Ovary (tissue), 9 donors: Measurements from ENCODE around the gene ATP5F1A. TPM values are rescaled to one million over a fixed set of nuclear protein-coding genes. Genes with fewer than 3 reads are reported as not detected.

Experiments used
- DNase-seq, 5 donors: peaks; one replicate each; pipeline ENCODE4 v3.0.0-alpha.2; 2019 to 2020
- H3K27ac ChIP-seq, 2 donors: fragments of 200-600 bp; one replicate each; pipeline versions ENCODE4 v1.5.1 to v1.8.0; 2019 to 2022
- H3K27me3 ChIP-seq: fragments of 200-600 bp; one replicate; pipeline ENCODE4 v1.8.0; 2022
- H3K36me3 ChIP-seq: fragments of 200-600 bp; sonication (generic); one replicate; pipeline ENCODE4 v1.5.1; 2019
- H3K4me1 ChIP-seq: one replicate; pipeline ENCODE4 v1.8.1; 2013; ENCODE audit warnings: mild to moderate bottlenecking, moderate library complexity; ENCODE audit not compliant: insufficient read depth
- H3K4me3 ChIP-seq: fragments of 200-600 bp; sonication (generic); one replicate; pipeline ENCODE4 v1.5.1; 2017
- H3K9me3 ChIP-seq, 2 donors: fragments of 200-600 bp in 1 of 2; sonication (generic) in 1 of 2; one replicate each; pipeline versions ENCODE4 v1.5.1 to v1.8.1; 2013 to 2019; ENCODE audit warnings: mild to moderate bottlenecking in 1 of 2, moderate library complexity in 1 of 2
- EP300 ChIP-seq: sonication (generic); formaldehyde crosslinking; IDR thresholded peaks from one replicate; pipeline ENCODE4 v1.6.1; 2017; ENCODE audit warnings: antibody characterized with exemption
- POLR2A ChIP-seq: fragments of 450-650 bp; IDR thresholded peaks from one replicate; pipeline ENCODE4 v1.6.1; 2017; ENCODE audit warnings: antibody characterized with exemption, mild to moderate bottlenecking, moderate library complexity
- WGBS, 3 donors: extraction: QIAGEN DNeasy Blood & Tissue Kit in 1 of 3; methylation state at CpG; one replicate each; pipeline versions ENCODE4 v1.1.5 to v1.1.7; 2013 to 2017; 5-methylcytosine and 5-hydroxymethylcytosine counted together
- intact Hi-C, 4 donors: fragments of 100-400 bp; cut with DNase I; formaldehyde crosslinking; loops; one replicate each; pipeline versions ENCODE4 v1.11.0 to v1.15.1; 2022 to 2023
- polyA plus RNA-seq, 2 donors: library from polyadenylated mRNA; stranded (reverse); fragments of 200-250 nt in 1 of 2; fragments of 350-450 nt in 1 of 2; fragmentation: Illumina TruSeq in 1 of 2; extraction: RNeasy Lipid Tissue Mini Kit (QIAGEN cat#74804) in 1 of 2; gene quantifications; one replicate each; pipeline ENCODE4 v1.2.3, GENCODE V29; 2013 to 2014
- small RNA-seq: library from RNA; depleted of rRNA; stranded (forward); fragments of <200 nt; gene quantifications from one replicate; pipeline ENCODE3, GENCODE V24; 2016
- total RNA-seq, 7 donors: library from RNA; depleted of rRNA in 2 of 7; stranded (reverse); fragments of >200 nt in 2 of 7; fragmentation: NEBNext Ultra II Directional in 3 of 7; extraction: Animal tissue kit (Norgen Biotek cat#: 25700) in 3 of 7; gene quantifications; one replicate each; pipeline versions ENCODE4 v1.1.0 to v1.2.4, GENCODE V29; 2016 to 2023
- TF ChIP-seq, protein P1 (sequence below), 3 donors: fragments of 450-650 bp in 2 of 3; fragments of 200-600 bp in 1 of 3; IDR thresholded peaks; one replicate each; pipeline versions ENCODE4 v1.5.1 to v1.8.0; 2016 to 2022; ENCODE audit warnings: antibody characterized with exemption in 3 of 3, mild to moderate bottlenecking in 1 of 3
- donor health status: DM: no; HTN: no; CAD: no; lungs with moderate emphysema.
- donor health status: DM: no; HTN: no; CAD: no.
- donor health status: Bipolar disorder and iron deficiency.
- donor health status: DM: yes; HTN: yes; CAD: no.
- donor health status: DM: no; HTN: no; CAD: no.
- donor health status: DM: yes; HTN: yes; CAD: no.

Gene ATP5F1A
- total and polyA plus RNA-seq, 9 donors: 251 to 409 (median 294) TPM

GRCh38 chr18:46031741-46032140 is 66.4 kb downstream of the ATP5F1A start:
- H3K27me3 ChIP-seq: no peaks in the 10 kb centered on the region
- peaks cover 2% of the 10 kb centered on the region for H3K4me1 ChIP-seq
- H3K27ac ChIP-seq: no peak overlapping the region
- DNase-seq: no peak
- H3K36me3 ChIP-seq: no peaks in the 10 kb centered on the region
- no peak for TF ChIP-seq POLR2A
- TF ChIP-seq, protein P1, sequence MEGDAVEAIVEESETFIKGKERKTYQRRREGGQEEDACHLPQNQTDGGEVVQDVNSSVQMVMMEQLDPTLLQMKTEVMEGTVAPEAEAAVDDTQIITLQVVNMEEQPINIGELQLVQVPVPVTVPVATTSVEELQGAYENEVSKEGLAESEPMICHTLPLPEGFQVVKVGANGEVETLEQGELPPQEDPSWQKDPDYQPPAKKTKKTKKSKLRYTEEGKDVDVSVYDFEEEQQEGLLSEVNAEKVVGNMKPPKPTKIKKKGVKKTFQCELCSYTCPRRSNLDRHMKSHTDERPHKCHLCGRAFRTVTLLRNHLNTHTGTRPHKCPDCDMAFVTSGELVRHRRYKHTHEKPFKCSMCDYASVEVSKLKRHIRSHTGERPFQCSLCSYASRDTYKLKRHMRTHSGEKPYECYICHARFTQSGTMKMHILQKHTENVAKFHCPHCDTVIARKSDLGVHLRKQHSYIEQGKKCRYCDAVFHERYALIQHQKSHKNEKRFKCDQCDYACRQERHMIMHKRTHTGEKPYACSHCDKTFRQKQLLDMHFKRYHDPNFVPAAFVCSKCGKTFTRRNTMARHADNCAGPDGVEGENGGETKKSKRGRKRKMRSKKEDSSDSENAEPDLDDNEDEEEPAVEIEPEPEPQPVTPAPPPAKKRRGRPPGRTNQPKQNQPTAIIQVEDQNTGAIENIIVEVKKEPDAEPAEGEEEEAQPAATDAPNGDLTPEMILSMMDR (IDR thresholded peaks at IDR 0.05): no peak
- TF ChIP-seq EP300: no peak
- no peak overlapping the region for H3K4me3 ChIP-seq
- H3K9me3 ChIP-seq: no peaks in the 10 kb centered on the region
- WGBS, 3 donors: 94 to 96% (median 95%) methylated on average over 4 of the region's 4 CpGs
- intact Hi-C loops: no loop called here

Small RNA genes lying within 50 kb of the gene (small RNA-seq; reads per million reads assigned to genes)
- gene RNU6-1278P (not detected), gene RNY4P37 (not detected)

Other genes starting within 250 kb of the ATP5F1A start
- 10 to 100 TPM; 16.4 to 28.4 (median 25.8) TPM for gene EPG5, start 131.0 kb downstream of the ATP5F1A start, total RNA-seq
- gene EPG5, start 131.0 kb downstream of the ATP5F1A start, polyA plus RNA-seq: 10 to 100 TPM in 1 of 2 donors, 1 to 10 TPM in 1; 8.9 to 13.6 TPM
- gene PSTPIP2, start 26.0 kb downstream of the ATP5F1A start, total RNA-seq: 1 to 10 TPM; 4.0 to 7.2 (median 5.3) TPM
- gene PSTPIP2, start 26.0 kb downstream of the ATP5F1A start, polyA plus RNA-seq: 10 to 100 TPM in 1 of 2 donors, 1 to 10 TPM in 1; 3.0 to 22.3 TPM
- gene HAUS1, start 6.1 kb upstream of the ATP5F1A start, total RNA-seq: 10 to 100 TPM; 20.3 to 54.2 (median 28.1) TPM
- gene HAUS1, start 6.1 kb upstream of the ATP5F1A start, polyA plus RNA-seq: 10 to 100 TPM; 18.6 to 39.0 TPM